Liver (tissue), 9 donors: Measurements from ENCODE around the gene WDR45B. TPM values are rescaled to one million over a fixed set of nuclear protein-coding genes. Genes with fewer than 3 reads are reported as not detected.

Experiments
- DNase-seq: peaks from one replicate; pipeline ENCODE4 v3.0.0-alpha.2; 2017; ENCODE audit warnings: low spot score
- H3K27ac ChIP-seq, 2 donors: one replicate each; pipeline ENCODE4 v1.7.0; 2013; ENCODE audit warnings: inconsistent platforms in 2 of 2, low read length in 2 of 2, control low read depth in 1 of 2, low read depth in 1 of 2, mild to moderate bottlenecking in 1 of 2
- H3K27me3 ChIP-seq, 4 donors: one replicate each; pipeline versions ENCODE4 v1.6.1 to v1.7.0; 2013; ENCODE audit warnings: low read length in 3 of 4, inconsistent platforms in 1 of 4, mild to moderate bottlenecking in 1 of 4, moderate library complexity in 1 of 4; ENCODE audit not compliant: control insufficient read depth in 4 of 4, insufficient read depth in 4 of 4
- H3K36me3 ChIP-seq, 4 donors: one replicate each; pipeline versions ENCODE4 v1.6.1 to v1.7.0; 2013; ENCODE audit warnings: low read length in 3 of 4, mild to moderate bottlenecking in 3 of 4, low read depth in 1 of 4, moderate library complexity in 1 of 4; ENCODE audit not compliant: control insufficient read depth in 4 of 4, insufficient read depth in 3 of 4
- H3K4me1 ChIP-seq, 4 donors: one replicate each; pipeline versions ENCODE4 v1.6.1 to v1.7.0; 2013; ENCODE audit warnings: low read length in 3 of 4, mild to moderate bottlenecking in 3 of 4, moderate library complexity in 1 of 4; ENCODE audit not compliant: control insufficient read depth in 4 of 4, insufficient read depth in 4 of 4
- H3K4me3 ChIP-seq, 3 donors: one replicate each; pipeline versions ENCODE4 v1.6.1 to v1.7.0; 2013; ENCODE audit warnings: low read length in 3 of 3, control low read depth in 1 of 3, low read depth in 1 of 3, mild to moderate bottlenecking in 1 of 3
- H3K9ac ChIP-seq, 2 donors: one replicate each; pipeline ENCODE4 v1.7.0; 2013; ENCODE audit warnings: low read length in 2 of 2, mild to moderate bottlenecking in 2 of 2, moderate library complexity in 2 of 2, control low read depth in 1 of 2, low read depth in 1 of 2
- H3K9me3 ChIP-seq, 4 donors: one replicate each; pipeline versions ENCODE4 v1.6.1 to v1.7.0; 2013; ENCODE audit warnings: low read length in 3 of 4; ENCODE audit not compliant: control insufficient read depth in 4 of 4
- ATF3 ChIP-seq: IDR thresholded peaks from 2 replicates; pipeline ENCODE4 v1.6.1; 2016; ENCODE audit warnings: antibody characterized with exemption
- EGR1 ChIP-seq, 2 donors: IDR thresholded peaks; 2 replicates each; pipeline ENCODE4 v1.6.1; 2016 to 2018; ENCODE audit warnings: antibody characterized with exemption in 2 of 2, low read depth in 2 of 2
- FOXA2 ChIP-seq: IDR thresholded peaks from 2 replicates; pipeline ENCODE4 v1.6.1; 2016; ENCODE audit warnings: antibody characterized with exemption
- GABPA ChIP-seq, 2 donors: IDR thresholded peaks in 1 of 2; conservative IDR thresholded peaks in 1 of 2; 2 replicates each; pipeline ENCODE4 v1.6.1; 2016; ENCODE audit warnings: antibody characterized with exemption in 2 of 2, mild to moderate bottlenecking in 1 of 2, moderate library complexity in 1 of 2
- HNF4A ChIP-seq, 2 donors: conservative IDR thresholded peaks; 2 replicates each; pipeline ENCODE4 v1.6.1; 2016; ENCODE audit warnings: antibody characterized with exemption in 2 of 2, mild to moderate bottlenecking in 2 of 2
- HNF4G ChIP-seq: IDR thresholded peaks from 2 replicates; pipeline ENCODE4 v1.6.1; 2016; ENCODE audit warnings: antibody characterized with exemption
- JUND ChIP-seq, 2 donors: IDR thresholded peaks; 2 replicates each; pipeline ENCODE4 v1.6.1; 2016; ENCODE audit warnings: antibody characterized with exemption in 2 of 2
- MAX ChIP-seq: IDR thresholded peaks from 2 replicates; pipeline ENCODE4 v1.6.1; 2016; ENCODE audit warnings: antibody characterized with exemption
- RAD21 ChIP-seq, 2 donors: IDR thresholded peaks; 2 replicates each; pipeline ENCODE4 v1.6.1; 2016; ENCODE audit warnings: antibody characterized with exemption in 2 of 2, mild to moderate bottlenecking in 2 of 2
- RXRA ChIP-seq, 2 donors: IDR thresholded peaks; 2 replicates each; pipeline ENCODE4 v1.6.1; 2017 to 2018; ENCODE audit warnings: antibody characterized with exemption in 2 of 2, mild to moderate bottlenecking in 1 of 2
- TAF1 ChIP-seq: conservative IDR thresholded peaks from 2 replicates; pipeline ENCODE4 v1.6.1; 2016; ENCODE audit warnings: antibody characterized with exemption, mild to moderate bottlenecking
- YY1 ChIP-seq: IDR thresholded peaks from 2 replicates; pipeline ENCODE4 v1.6.1; 2016; ENCODE audit warnings: antibody characterized with exemption, mild to moderate bottlenecking
- WGBS: extraction: QIAGEN DNeasy Blood & Tissue Kit; methylation state at CpG from one replicate; pipeline ENCODE4 v1.1.7; 2013; 5-methylcytosine and 5-hydroxymethylcytosine counted together
- polyA plus RNA-seq, 2 donors: library from polyadenylated mRNA; stranded (reverse) in 1 of 2; unstranded in 1 of 2; fragments of 200-250 nt in 1 of 2; fragments of >200 nt in 1 of 2; fragmentation: Nextera tagmentation in 1 of 2; extraction: Ambion mirVana in 1 of 2; gene quantifications; one replicate each; pipeline versions ENCODE4 v1.2.1 to v1.2.3, GENCODE V29; 2013 to 2015
- total RNA-seq, 2 donors: library from RNA; depleted of rRNA; stranded (reverse); fragments of >200 nt; gene quantifications; one replicate each; pipeline ENCODE4 v1.2.3, GENCODE V29; 2014
- TF ChIP-seq, protein P1 (sequence below): IDR thresholded peaks from 2 replicates; pipeline ENCODE4 v1.6.1; 2016; ENCODE audit warnings: antibody characterized with exemption
- TF ChIP-seq, protein P2 (sequence below): IDR thresholded peaks from 2 replicates; pipeline ENCODE4 v1.6.1; 2016; ENCODE audit warnings: antibody characterized with exemption, mild to moderate bottlenecking
- donor health status: healthy.
- donor health status: healthy.
- donor health status: healthy.
- donor health status: healthy.
- donor health status: healthy.

WDR45B gene
- total and polyA plus RNA-seq, 4 donors, result 25.4 to 40.9 (median 29.2) TPM

DNA sequence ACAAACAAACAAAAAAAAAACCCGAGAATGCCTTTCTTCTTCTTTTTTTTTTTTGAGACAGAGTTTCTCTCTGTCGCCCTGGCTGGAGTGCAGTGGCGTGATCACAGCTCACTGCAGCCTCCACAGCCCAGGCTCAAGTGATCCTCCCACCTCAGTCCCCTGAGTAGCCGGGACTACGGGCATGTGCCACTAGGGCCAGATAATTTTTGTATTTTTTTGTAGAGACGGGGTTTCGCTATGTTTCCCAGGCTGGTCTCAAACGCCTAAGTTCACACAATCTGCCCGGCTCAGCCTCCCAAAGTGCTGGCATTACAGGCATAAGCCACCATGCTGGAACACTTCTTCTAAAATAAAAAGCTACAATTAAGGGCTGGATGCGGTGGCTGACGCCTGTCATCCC, 17.0 kb upstream of the WDR45B start:
- 91% methylated on average over 11 of the region's 11 CpGs for WGBS
- Histone ChIP-seq H3K36me3 (peaks cover 0 to 6% (median 3%) of the 10 kb centered on the region in 4 donors), H3K27me3 (no peaks in the 10 kb centered on the region), H3K4me1 (peaks cover 1 to 7% (median 3%) of the 10 kb centered on the region in 4 donors), H3K9ac (no peak overlapping the region), H3K27ac (no peak overlapping the region), H3K9me3 (no peaks in the 10 kb centered on the region), H3K4me3 (no peak overlapping the region)
- DNase-seq, result no peak
- TF ChIP-seq TAF1, result no peak
- TF ChIP-seq GABPA (IDR thresholded peaks at IDR 0.05 in 1 of 2, conservative IDR thresholded peaks at IDR 0.05 in 1 of 2), result no peak
- TF ChIP-seq ATF3, result no peak

DNA sequence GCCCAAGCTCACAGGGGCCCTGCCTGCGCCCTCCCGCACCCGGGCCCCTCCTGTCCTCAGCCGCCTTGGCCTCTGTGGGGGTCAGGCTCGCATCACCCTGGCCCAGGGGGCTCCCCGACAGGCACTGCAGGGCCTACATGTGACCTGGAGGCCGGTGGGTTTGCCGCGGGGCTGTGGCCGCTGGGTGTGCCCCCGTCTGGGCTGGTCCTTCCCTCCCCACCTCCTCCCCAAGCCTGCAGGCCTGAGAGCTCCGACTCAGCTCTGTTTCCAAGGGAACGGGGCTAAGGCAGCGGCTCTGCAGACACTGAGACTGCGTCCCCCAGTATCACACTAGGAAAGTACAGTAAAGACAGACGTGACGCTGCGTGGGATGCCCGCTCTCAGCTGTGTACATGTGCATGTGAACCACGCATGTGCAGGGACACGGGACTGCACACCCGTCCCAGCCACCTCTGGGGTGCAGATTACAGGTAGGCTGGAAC, 16.5 kb upstream of the WDR45B start:
- H3K9me3 ChIP-seq, result no peaks in the 10 kb centered on the region
- H3K4me1 ChIP-seq, result peaks cover 1 to 7% (median 3%) of the 10 kb centered on the region in 4 donors
- no peak overlapping the region for H3K27ac ChIP-seq
- H3K36me3 ChIP-seq, result peaks cover 0 to 6% (median 3%) of the 10 kb centered on the region in 4 donors
- WGBS, result 91% methylated on average over 22 of the region's 22 CpGs
- no peak for DNase-seq
- TF ChIP-seq MAX (no peak), GABPA (IDR thresholded peaks at IDR 0.05 in 1 of 2, conservative IDR thresholded peaks at IDR 0.05 in 1 of 2) (no peak), ATF3 (no peak), EGR1 (IDR thresholded peaks at IDR 0.05; ENCODE audit: low read depth in 2 of 2) (no peak), JUND (IDR thresholded peaks at IDR 0.05) (no peak), FOXA2 (no peak), TAF1 (no peak), RAD21 (IDR thresholded peaks at IDR 0.05) (no peak), RXRA (IDR thresholded peaks at IDR 0.05) (no peak), YY1 (no peak), HNF4A (conservative IDR thresholded peaks at IDR 0.05) (no peak), HNF4G (no peak)
- TF ChIP-seq, protein P1, sequence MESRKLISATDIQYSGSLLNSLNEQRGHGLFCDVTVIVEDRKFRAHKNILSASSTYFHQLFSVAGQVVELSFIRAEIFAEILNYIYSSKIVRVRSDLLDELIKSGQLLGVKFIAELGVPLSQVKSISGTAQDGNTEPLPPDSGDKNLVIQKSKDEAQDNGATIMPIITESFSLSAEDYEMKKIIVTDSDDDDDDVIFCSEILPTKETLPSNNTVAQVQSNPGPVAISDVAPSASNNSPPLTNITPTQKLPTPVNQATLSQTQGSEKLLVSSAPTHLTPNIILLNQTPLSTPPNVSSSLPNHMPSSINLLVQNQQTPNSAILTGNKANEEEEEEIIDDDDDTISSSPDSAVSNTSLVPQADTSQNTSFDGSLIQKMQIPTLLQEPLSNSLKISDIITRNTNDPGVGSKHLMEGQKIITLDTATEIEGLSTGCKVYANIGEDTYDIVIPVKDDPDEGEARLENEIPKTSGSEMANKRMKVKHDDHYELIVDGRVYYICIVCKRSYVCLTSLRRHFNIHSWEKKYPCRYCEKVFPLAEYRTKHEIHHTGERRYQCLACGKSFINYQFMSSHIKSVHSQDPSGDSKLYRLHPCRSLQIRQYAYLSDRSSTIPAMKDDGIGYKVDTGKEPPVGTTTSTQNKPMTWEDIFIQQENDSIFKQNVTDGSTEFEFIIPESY, result no peak
- TF ChIP-seq, protein P2, sequence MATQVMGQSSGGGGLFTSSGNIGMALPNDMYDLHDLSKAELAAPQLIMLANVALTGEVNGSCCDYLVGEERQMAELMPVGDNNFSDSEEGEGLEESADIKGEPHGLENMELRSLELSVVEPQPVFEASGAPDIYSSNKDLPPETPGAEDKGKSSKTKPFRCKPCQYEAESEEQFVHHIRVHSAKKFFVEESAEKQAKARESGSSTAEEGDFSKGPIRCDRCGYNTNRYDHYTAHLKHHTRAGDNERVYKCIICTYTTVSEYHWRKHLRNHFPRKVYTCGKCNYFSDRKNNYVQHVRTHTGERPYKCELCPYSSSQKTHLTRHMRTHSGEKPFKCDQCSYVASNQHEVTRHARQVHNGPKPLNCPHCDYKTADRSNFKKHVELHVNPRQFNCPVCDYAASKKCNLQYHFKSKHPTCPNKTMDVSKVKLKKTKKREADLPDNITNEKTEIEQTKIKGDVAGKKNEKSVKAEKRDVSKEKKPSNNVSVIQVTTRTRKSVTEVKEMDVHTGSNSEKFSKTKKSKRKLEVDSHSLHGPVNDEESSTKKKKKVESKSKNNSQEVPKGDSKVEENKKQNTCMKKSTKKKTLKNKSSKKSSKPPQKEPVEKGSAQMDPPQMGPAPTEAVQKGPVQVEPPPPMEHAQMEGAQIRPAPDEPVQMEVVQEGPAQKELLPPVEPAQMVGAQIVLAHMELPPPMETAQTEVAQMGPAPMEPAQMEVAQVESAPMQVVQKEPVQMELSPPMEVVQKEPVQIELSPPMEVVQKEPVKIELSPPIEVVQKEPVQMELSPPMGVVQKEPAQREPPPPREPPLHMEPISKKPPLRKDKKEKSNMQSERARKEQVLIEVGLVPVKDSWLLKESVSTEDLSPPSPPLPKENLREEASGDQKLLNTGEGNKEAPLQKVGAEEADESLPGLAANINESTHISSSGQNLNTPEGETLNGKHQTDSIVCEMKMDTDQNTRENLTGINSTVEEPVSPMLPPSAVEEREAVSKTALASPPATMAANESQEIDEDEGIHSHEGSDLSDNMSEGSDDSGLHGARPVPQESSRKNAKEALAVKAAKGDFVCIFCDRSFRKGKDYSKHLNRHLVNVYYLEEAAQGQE, result no peak
- H3K9ac ChIP-seq, result no peak overlapping the region
- H3K4me3 ChIP-seq, result no peak overlapping the region
- no peaks in the 10 kb centered on the region for H3K27me3 ChIP-seq
